Measurements from ENCODE around the gene VNN1.

DNA sequence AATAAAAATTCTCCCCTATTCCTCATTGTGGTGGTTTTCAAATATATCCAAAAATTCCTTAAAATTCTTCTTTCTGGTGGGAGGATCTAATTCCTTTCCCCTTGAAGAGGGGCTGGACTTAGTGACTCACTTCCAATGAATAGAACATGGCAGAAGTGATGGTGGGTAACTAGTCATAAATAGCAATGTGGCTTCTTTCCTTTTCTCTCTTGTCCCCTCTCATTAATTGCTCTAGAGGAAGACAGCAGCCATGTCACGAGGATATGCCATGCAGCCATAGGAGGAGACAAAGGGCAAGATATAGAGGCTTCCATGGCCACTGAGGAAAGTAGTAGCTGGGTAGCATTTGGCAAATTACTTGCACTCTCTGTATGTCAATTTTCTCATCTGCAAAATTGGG, 38.0 kb upstream of the VNN1 start:
- TF ChIP-seq, protein P1, sequence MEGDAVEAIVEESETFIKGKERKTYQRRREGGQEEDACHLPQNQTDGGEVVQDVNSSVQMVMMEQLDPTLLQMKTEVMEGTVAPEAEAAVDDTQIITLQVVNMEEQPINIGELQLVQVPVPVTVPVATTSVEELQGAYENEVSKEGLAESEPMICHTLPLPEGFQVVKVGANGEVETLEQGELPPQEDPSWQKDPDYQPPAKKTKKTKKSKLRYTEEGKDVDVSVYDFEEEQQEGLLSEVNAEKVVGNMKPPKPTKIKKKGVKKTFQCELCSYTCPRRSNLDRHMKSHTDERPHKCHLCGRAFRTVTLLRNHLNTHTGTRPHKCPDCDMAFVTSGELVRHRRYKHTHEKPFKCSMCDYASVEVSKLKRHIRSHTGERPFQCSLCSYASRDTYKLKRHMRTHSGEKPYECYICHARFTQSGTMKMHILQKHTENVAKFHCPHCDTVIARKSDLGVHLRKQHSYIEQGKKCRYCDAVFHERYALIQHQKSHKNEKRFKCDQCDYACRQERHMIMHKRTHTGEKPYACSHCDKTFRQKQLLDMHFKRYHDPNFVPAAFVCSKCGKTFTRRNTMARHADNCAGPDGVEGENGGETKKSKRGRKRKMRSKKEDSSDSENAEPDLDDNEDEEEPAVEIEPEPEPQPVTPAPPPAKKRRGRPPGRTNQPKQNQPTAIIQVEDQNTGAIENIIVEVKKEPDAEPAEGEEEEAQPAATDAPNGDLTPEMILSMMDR (conservative IDR thresholded peaks at IDR 0.05; ENCODE audit: low read length): no peak
- no peak for TF ChIP-seq EZH2phosphoT487 (IDR thresholded peaks at IDR 0.05; ENCODE audit: borderline replicate concordance)
